ENCODE measurements around the gene FITM1.
"Not testable (repeated sequence)": the region's sequence is repeated elsewhere in the genome, so short reads cannot be mapped to it uniquely, and the experiment has no call there.

FITM1 gene

DNA sequence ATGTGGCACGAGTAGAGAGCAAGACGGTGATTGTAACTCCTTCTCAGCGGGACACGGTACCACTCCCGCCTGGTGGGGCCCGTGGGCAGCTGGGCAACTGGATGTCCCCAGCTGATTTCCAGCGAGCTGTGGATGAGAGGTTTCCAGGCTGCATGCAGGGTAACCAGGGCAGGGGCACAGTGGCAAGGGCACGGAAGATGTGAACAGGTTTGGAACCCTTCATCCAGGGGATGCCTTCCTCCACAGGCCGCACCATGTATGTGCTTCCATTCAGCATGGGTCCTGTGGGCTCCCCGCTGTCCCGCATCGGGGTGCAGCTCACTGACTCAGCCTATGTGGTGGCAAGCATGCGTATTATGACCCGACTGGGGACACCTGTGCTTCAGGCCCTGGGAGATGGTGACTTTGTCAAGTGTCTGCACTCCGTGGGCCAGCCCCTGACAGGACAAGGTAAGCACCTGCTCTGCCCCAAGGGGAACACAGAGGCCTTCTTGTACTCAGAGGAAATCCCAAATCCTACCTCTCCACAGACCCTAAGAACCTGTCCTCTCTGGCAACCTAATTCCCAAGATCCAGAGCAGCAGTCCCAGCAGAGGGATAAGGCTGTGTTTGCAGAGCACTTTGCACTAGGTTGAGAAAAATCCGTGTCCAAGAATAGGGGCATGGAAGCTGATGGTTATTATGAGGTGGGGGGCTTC is 32.1 kb upstream of the FITM1 start:
- DNase-seq (ENCODE audit: low read depth, low spot score): no peak

DNA sequence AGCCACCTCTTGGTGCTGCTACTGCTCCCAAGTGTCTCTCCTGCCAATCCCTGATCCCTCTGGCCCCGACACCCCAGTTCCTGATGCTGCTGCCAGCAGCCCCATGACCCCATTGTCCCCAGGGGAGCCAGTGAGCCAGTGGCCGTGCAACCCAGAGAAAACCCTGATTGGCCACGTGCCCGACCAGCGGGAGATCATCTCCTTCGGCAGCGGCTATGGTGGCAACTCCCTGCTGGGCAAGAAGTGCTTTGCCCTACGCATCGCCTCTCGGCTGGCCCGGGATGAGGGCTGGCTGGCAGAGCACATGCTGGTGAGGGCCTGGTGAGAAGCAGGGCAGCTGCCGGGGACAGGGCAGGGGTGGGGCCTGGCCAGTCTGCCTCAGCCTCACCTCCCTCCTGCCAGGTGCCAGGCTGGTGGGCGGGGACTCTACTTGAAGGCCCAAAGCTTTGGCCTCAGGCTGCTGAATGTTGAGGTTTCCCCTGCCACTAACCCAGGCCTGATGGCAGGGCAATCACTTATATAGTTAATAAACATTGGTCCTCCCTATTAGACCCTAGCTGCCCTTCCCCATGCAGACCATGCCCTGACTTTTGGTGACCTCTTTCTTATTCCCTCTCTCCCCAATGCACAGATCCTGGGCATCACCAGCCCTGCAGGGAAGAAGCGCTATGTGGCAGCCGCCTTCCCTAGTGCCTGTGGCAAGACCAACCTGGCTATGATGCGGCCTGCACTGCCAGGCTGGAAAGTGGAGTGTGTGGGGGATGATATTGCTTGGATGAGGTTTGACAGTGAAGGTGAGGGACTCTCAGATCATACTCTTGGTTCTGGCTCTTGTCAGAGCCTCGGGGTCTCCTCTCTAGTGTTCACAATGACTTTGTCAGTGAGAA is 31.3 kb upstream of the FITM1 start:
- DNase-seq (ENCODE audit: low read depth, low spot score): no peak

DNA sequence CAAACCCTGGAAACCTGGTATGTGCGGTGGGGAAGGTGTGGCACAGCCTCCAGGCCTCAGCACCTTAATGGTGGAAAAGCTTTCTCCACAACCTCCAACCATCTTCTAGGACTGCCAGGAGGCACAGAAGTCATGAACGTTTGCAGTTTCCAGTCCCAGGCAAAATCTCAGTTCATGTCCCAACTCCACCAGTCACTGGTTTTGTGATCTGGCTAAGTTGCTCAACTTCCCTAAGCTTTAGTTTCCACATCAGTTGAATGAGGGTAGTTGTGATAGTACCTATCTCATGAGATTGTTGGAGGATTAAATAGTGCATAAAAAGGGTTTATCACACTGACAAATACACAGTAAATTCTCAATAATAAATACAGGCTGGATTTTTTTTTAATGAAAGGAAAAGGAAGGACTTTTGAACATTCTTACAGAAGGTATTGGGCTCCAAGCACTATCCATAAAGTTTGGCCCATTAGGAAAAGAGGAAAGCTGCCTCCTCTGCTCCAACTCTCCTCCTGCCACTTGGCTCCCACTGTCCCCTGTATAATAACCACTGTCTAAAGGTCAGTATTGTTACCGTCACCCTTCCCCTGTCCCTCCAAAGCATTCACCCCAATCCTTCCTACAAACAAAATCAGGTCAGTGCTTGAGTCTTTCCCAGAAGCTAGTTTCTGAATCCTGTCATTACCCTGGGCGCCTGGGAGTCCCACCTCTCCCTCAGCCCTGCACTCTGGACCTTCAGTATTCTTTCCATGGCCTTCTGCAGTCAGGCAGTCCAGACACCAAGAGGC is 30.1 kb upstream of the FITM1 start:
- DNase-seq (ENCODE audit: low read depth, low spot score): no peak

DNA sequence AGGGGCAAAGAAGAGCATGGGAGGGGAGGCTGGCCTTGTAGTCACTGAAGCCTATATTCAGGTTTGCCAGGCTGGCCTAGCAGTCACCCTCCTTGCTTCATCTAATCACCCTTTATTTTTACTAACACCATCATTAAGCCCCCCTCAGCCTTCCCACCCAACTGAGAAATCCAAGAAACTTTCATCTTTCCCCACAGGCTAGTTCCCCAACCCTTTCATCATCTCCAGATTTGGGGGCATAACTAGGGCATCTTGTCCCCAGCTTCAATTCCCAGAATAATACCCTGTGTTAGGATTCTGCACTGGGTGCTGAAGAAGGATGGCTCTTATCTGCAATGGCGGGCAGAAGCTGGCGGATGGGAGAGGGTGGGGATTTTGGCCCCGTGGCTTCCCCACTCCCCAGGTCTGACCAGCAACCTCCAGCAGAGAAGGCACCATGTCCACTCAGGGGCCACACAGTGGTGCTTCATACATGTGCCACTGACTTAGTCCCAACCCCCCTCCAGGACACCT is 29.4 kb upstream of the FITM1 start:
- DNase-seq (ENCODE audit: low read depth, low spot score): no peak

DNA sequence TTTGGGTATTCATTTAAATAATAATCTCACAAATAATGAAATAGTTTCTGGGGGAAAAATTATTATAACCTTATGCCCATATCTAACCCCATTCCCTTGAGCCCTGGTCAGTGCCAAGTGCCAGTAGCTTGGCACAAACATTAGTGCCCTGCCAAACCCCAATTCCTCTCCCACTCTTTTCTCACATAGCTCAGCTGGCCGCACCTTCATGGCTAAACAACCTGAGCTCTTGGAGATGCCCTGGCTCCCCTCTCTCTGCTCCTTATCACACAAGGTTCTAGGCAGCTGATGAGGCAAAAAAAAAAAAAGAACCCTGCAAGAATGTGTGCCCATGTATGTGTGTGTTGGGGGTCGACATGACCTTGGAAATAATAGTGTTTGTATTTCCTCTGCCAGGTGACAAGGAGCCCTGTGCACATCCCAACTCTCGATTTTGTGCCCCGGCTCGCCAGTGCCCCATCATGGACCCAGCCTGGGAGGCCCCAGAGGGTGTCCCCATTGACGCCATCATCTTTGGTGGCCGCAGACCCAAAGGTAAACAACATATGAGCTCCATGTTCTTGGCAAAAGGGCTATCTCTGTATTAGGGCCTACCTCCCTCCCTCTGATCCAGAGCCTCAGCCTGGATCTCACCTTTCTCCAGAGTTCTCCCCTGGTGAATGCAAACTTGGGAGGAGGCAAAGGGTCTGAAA is 28.0 kb upstream of the FITM1 start:
- DNase-seq (ENCODE audit: low read depth, low spot score): no peak

DNA sequence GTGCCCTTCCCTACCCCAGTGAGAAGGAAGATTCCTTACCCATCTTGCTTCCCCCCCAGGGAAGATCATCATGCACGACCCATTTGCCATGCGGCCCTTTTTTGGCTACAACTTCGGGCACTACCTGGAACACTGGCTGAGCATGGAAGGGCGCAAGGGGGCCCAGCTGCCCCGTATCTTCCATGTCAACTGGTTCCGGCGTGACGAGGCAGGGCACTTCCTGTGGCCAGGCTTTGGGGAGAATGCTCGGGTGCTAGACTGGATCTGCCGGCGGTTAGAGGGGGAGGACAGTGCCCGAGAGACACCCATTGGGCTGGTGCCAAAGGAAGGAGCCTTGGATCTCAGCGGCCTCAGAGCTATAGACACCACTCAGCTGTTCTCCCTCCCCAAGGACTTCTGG is 27.0 kb upstream of the FITM1 start:
- no peak for DNase-seq (ENCODE audit: low read depth, low spot score)

DNA sequence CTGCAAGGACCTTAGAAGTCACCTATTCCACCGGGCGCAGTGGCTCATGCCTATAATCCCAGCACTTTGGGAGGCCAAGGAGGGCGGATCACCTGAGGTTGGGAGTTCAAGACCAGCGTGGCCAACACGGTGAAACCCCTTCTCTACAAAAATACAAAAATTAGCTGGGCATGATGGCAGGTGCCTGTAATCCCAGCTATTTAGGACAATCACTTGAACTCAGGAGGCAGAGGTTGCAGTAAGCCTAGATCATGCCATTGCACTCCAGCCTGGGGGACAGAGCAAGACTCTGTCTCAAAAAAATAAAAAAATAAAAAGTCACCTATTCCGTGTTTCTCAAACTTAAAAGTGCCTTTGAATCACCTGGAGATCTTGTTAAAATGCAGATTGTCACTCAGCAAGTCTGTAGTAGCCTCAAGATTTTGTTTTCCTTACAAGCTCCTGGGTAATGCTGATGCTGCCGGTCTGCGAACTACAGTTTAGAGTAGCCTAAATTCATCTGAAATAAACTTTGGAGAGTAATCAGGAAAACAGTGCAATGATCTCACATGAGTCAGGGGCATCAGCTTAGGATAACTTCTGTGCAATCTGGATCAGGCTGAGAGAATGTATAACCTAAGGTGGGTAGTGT is 24.7 kb upstream of the FITM1 start:
- DNase-seq (ENCODE audit: low read depth, low spot score): not testable (repeated sequence)

DNA sequence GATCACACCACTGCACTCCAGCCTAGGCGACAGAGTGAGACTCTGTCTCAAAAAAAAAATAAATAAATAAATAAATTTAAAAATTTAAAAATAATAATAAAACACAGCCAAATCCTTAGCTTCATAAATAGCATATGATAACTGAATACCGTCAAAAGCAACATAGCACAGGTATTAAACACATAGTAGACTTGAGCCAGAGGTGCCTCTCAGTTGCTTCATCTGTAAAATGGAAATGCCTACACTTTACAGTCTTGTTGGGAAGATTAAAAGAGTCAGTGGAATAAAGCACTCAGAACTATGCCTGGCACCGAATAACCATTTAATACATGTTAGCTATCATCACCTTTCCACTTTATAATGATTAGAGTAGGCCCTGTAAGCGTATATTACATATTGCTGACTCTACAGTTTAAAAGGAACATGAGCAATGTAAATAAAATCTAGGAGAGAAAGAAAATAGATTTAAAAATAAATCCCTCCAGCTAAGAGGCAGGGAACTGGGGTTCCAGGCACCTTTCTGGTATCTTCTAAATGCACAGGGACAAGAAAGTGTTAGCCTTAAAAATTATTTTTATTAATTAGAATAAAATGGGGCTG is 23.7 kb upstream of the FITM1 start:
- no peak for DNase-seq (ENCODE audit: low read depth, low spot score)

DNA sequence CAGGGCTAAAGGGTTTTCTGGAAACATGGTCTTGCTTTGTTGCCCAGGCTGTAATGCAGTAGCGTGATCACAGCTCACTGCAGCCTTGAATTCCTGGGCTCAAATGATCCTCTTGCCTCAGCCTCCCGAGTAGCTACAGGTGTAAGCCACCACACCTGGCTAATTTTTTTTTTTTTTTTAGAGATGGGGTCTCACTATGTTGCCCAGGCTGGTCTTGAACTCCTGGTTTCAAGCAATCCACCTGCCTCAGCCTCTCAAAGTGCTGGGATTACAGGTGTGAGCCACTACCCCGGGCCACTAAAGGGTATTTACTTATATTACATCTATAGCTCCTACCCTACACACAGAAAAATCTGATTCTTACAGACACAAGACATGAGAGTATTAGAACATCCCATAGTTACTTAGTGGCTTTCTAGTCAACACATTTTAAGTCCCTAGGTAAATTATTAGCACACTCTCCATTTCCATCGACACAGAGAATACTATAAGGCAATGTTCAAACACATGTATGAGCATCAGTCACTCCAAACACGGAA is 22.1 kb upstream of the FITM1 start:
- DNase-seq (ENCODE audit: low read depth, low spot score): no peak

DNA sequence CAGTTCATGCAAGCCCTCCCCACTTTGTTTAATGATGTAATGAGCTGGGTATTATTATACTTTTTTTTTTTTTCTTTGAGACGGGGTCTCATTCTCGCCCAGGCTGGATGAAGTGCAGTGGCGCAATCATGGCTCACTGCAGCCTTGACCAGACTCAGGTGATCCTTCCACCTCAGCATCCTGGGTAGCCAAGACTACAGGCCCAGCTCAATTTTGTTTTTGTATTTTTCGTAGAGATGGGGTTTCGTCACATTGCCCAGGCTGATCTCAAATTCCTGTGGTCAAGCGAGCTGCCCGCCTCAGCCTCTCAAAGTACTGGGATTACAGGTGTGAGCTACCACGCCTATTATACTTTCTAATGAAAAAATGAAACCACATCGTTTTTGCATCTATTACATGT is 20.4 kb upstream of the FITM1 start:
- DNase-seq (ENCODE audit: low read depth, low spot score): no peak

DNA sequence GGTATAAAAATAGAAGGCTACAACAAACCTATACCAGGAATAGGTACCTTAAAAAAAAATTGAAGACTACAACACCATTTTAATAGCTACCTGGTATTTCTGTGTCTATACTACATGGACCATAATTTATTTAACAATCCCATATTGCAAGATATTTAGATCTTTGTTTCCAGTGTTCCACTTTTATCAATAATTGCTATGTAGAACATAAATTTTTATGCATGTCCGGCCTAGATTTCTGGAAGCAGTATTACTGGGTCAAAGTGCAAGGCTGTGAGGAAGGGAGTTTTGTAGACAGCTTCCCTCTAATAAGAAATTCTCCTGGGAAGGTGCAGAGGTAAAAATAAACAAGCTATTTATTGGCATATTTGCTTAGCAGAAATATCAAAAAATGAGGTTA is 19.9 kb upstream of the FITM1 start:
- DNase-seq (ENCODE audit: low read depth, low spot score): no peak

DNA sequence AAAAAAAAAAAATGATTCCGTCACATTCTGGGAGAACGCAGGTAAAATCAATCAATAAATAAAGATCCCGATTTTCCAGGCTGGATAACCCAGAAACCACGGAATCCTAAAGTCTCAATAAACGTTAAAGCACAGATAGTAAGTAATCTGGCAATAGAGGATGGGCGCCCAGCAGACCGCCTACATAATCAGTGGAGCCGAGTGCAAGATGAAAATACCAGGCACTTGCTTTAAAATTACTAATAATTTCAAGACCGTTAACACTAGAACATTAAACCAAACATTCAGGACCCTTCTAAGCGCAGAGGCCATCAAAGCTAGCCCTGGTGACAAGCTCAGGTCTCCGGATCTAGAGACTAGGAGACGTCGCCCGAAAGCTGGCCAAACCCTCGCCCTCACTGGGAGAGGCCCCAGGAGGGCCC is 17.1 kb upstream of the FITM1 start:
- DNase-seq (ENCODE audit: low read depth, low spot score): no peak

DNA sequence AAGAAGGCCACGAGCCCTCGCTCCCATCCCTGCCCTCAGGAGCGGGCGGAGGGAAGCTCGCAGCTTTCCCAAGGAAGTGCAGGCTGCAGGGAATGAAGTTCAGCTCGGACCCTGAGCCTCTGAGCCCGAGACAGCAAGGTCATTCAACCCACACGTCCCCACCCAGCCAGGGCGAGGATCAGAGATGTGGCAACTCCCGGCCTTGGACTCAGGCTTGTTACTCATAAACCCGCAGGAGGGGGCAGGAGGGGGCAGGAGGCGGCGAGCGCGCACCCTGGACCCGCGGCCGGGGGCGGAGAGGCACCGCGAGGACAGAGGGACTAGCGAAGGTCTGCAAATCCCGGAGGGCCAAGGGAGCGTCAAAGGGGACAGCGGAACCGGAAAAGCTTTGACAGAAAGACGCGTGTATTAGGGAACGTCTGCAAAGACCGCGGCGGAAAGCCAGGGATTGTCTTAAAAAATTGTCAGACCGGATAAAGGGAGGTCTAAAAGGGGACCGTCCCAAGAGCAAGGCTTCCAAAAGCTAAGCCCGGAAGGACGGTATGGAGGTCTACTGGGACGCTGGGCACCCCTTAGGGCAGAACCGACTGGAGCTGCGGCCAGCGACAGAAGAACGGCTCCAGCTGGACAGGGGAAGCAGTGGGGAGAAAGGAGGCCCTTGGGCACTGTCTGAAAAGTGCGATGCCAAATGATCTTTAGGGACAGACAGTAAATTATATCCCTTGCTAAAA is 16.5 kb upstream of the FITM1 start:
- peak; percentile 91 for DNase-seq (ENCODE audit: low read depth, low spot score)

DNA sequence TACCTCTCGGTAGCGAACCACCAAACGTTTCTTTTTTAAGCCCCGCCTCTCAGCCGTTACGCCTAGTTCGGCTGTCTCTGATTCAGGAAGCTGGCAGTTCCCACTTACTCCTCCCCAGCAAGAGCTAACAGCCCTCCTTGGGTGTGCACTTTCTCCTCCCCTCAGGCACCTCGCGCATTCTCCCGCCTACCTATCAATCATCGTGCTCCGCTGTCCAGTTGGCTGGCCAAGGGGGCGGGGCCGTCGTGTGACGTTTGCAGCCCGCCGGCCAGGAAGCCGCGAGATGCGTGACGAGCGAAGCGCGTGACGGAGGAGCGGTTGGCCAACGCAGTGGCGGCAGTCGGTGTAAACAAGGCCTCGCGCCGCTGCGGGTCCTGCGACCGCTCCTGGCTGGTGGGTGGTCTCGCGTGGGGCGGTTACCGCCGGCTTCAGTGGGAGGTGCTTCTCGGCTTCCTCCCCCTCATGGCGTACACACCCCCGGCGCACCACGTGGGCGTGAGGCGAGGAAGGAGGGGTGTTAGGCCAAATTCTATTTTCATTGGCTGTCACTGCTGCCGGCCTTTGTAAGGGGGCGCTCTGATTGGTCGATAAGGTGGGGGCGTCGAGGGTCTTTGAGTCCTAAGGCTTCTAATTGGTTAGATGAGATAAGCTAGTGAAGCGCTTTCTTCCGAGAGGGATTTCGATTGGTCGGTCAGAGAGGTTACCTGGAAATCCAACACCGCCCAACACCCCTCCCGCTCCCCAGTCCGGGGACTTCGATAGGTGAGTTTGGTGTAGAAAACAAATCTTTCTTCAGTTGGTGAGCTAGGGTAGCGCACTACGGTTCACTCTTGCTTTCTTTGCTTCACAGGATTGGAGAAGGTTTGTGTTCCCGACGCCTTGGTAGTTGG is 15.7 kb upstream of the FITM1 start, which contains the start of the genes DCAF11 and NRL:
Gene DCAF11, plus strand, starts transcription at position 246 of the 890 bp plus-strand sequence. CDS start 818 bp downstream, outside the sequence.
Gene NRL, minus strand, starts transcription at position 418 of the 890 bp plus-strand sequence. CDS start 32,101 bp downstream, outside the sequence.
- DNase-seq (ENCODE audit: low read depth, low spot score): peak; percentile 100

DNA sequence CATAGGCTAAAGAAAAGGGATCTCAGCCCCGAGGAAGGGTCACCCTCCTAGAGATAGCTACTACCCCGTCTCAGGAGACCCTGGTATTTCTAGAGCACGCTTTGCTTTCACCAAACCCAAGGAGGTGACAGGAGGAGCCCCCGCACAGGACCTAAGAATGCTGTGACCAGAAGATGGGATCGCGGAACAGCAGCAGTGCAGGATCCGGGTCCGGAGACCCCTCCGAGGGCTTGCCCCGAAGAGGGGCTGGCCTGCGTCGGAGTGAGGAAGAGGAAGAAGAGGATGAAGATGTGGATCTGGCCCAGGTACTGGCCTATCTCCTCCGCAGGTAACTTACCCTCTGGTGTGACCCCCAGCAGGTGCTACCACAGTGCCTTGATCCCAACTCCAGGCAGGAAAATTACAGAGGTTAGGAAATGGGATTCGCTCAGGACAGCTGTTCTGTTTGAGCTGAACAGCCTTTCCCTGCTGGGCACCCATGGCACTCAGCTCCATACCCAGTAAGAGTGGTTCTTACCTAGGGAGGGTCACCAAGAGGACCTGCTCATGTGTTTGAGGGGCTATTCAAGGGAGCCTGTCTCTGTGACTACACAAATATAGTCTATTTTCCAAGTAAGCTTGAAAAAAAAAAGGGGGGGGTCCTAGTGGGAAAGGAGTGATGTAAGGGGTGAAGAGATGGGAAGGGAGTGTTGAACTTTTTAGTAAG is 14.9 kb upstream of the FITM1 start:
- no peak for DNase-seq (ENCODE audit: low read depth, low spot score)

DNA sequence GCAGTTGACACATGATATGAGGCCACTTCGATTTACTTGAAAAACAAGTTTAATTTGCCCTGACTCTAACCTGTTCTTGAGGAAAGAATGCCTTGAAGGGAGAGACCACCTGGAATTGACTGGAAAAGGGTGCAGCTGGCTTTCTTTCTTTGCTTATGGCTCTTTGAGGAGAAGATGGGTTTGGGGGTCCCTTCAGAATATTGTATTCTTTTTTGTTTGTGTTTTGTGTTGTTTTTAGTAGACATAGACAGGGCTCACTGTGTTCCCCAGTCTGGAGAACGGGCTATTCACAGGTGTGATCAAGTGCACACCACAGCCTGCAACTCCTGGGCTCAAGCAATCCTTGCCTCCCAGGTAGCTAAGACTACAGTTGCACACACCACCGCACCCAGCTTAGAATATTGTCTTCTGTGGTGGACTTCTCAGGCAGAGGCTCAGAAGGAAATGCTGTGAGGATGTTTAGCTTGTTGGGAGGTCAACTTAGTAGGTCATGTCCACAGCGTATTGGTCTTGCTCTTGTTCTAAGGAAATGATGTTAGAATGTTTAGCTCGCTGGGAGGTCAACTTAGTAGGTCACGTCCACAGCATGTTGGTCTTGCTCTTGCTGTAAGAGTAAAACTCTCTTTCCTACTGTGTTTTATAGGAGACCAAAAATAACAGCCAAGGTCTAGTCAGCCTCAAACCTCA is 14.2 kb upstream of the FITM1 start:
- DNase-seq (ENCODE audit: low read depth, low spot score): no peak

DNA sequence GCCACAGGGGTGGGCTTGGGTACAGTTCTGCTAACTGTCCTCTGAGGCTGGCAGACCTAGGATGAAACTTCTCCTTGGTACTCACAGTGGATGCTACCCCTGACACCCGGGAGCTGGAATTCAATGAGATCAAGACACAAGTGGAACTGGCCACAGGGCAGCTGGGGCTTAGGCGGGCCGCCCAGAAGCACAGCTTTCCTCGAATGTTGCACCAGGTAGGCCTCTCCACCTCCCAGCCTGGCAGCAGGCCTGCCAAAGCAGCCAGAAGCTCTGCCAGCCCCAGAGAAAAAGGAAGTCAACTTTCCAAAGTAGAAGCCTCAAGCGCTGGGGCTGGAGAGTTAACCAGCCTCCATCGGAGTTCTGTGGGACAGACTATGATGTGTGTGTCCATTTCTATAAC is 13.3 kb upstream of the FITM1 start:
- DNase-seq (ENCODE audit: low read depth, low spot score): no peak

All from ELF-1 (cell line).